ACC112 (cell line): ENCODE results near the gene FCSK.

Experiments
- H2AFZ ChIP-seq: fragments of 200-600 bp; sonication (generic); one replicate; pipeline ENCODE4 v1.6.0; 2017; ENCODE audit warnings: antibody characterized with exemption, low read length; ENCODE audit not compliant: unreplicated experiment
- H3K27ac ChIP-seq: fragments of 200-600 bp; sonication (generic); 2 replicates; pipeline ENCODE4 v1.5.1; 2014; ENCODE audit warnings: low read depth, mild to moderate bottlenecking, antibody characterized with exemption, low read length, moderate library complexity
- H3K27me3 ChIP-seq: fragments of 200-600 bp; sonication (generic); 2 replicates; pipeline ENCODE4 v1.6.1; 2014; ENCODE audit warnings: mild to moderate bottlenecking, antibody characterized with exemption, low read length, moderate library complexity, mixed read lengths; ENCODE audit not compliant: insufficient read depth
- H3K36me3 ChIP-seq: fragments of 200-600 bp; sonication (generic); 2 replicates; pipeline ENCODE4 v1.6.1; 2016; ENCODE audit warnings: mild to moderate bottlenecking, antibody characterized with exemption, low read length, moderate library complexity, mixed read lengths; ENCODE audit not compliant: insufficient read depth
- H3K4me1 ChIP-seq: fragments of 200-600 bp; sonication (generic); one replicate; pipeline ENCODE4 v1.6.1; 2016; ENCODE audit warnings: low read length, mixed read lengths; ENCODE audit not compliant: insufficient read depth, unreplicated experiment, control insufficient read depth
- H3K4me3 ChIP-seq: fragments of 200-600 bp; sonication (generic); 2 replicates; pipeline ENCODE4 v1.5.1; 2014; ENCODE audit warnings: mild to moderate bottlenecking, low read depth, low read length
- H3K79me2 ChIP-seq: fragments of 200-600 bp; sonication (generic); one replicate; pipeline ENCODE4 v1.6.0; 2016; ENCODE audit warnings: low read length; ENCODE audit not compliant: control insufficient read depth, unreplicated experiment, insufficient read depth

FCSK gene

DNA sequence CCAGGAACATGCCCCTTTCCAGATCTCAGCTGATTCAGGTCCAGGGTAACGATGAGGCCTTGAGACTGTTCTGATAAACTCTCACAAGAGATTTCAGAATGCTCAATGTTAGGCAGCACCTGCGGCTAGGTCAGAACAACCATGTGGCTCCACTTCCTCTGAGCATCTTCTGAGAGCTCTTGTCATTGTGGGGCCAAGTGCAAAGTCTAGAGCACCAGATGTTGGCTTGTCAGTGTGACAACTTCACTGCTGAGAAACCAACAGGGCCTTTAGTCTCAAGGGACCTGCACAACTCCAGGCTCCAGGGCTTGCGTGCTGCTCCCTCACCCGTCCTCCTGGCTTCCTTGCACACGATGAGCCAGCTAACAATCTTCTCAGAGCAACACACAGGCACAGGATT lies 29.0 kb downstream of the FCSK start:
- no peak overlapping the region for H3K4me3 ChIP-seq
- no peaks in the 10 kb centered on the region for H3K79me2 ChIP-seq
- peaks cover 17% of the 10 kb centered on the region for H3K4me1 ChIP-seq
- peaks cover 22% of the 10 kb centered on the region; the same call in 1 of the 2 replicates for H3K36me3 ChIP-seq
- H3K27me3 ChIP-seq, result no peaks in the 10 kb centered on the region
- 0 out of 2 replicates have a peak overlapping the region, but pooled peaks have one; percentile 61 for H3K27ac ChIP-seq
- H2AFZ ChIP-seq, result no peak overlapping the region

DNA sequence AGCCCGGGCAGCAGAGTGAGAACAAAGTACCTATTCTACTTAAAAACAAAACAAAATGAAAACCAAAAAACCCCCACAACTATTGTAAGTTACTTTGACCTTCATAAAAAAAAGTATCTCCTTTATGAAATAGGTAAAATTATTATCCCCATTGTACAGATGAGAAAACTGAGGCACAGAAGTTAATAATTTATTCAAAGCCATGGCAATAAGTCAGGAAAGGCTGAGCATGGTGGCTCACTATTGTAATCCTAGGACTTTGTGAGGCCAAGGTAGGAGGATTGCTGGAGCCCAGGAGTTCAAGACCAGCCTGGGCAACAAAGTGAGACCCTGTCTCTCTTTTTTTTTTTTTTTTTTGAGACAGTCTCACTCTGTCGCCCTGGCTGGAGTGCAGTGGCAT lies 30.5 kb downstream of the FCSK start:
- Histone ChIP-seq H3K79me2 (no peaks in the 10 kb centered on the region), H3K36me3 (peaks cover 21% of the 10 kb centered on the region; the same call in 1 of the 2 replicates), H3K4me1 (peaks cover 18% of the 10 kb centered on the region), H2AFZ (no peak overlapping the region), H3K4me3 (no peak overlapping the region), H3K27me3 (no peaks in the 10 kb centered on the region), H3K27ac (no peak overlapping the region)

DNA sequence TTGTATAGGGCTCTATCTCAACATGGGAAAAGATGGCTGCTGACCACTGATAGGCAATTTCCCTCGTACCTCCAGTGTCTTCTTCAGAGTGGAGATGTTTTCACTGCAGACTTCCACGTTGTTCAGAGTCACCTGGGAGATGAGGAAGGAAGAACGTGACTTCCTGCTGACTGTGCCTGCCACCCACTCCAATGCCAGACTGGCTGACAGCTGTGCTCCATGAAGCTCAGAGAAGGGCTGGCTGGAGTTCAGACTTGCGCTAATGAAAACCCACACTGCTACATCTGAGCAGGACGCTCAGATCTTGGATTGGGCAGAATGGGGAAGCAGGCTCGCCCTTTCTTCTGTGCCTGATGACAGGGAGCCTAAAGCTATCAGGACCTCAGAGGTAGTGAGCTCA lies 35.9 kb downstream of the FCSK start:
- Histone ChIP-seq H3K27ac (no peak overlapping the region), H3K79me2 (no peaks in the 10 kb centered on the region), H3K4me3 (no peak overlapping the region), H3K27me3 (no peaks in the 10 kb centered on the region), H3K4me1 (peaks cover 11% of the 10 kb centered on the region), H2AFZ (no peak overlapping the region), H3K36me3 (peaks cover 5% of the 10 kb centered on the region; the same call in 1 of the 2 replicates)

DNA sequence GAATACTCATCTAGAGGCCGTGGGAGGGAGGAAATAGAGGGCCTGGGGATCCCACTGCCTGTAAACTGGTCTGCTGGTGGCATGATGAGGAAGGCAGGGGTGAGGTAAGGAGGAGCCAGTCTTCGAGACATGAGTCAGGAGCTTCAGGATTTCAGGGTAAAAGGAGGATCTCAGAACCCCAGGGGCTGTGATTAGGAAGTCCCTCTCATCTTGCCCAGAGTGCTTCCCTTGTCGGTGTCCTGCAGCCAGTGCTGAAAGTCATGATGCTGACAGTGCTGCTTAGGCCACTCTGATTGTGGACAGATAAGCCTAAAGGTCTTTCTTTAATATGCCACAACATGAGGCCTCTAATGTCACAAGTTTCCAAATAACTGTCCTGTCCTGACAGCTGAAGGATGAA lies 39.4 kb downstream of the FCSK start:
- H3K79me2 ChIP-seq, result no peaks in the 10 kb centered on the region
- no peak overlapping the region for H3K4me3 ChIP-seq
- H3K27me3 ChIP-seq, result no peaks in the 10 kb centered on the region
- no peak overlapping the region for H2AFZ ChIP-seq
- peaks cover 18% of the 10 kb centered on the region for H3K36me3 ChIP-seq
- peaks cover 10% of the 10 kb centered on the region for H3K4me1 ChIP-seq
- H3K27ac ChIP-seq, result no peak overlapping the region

DNA sequence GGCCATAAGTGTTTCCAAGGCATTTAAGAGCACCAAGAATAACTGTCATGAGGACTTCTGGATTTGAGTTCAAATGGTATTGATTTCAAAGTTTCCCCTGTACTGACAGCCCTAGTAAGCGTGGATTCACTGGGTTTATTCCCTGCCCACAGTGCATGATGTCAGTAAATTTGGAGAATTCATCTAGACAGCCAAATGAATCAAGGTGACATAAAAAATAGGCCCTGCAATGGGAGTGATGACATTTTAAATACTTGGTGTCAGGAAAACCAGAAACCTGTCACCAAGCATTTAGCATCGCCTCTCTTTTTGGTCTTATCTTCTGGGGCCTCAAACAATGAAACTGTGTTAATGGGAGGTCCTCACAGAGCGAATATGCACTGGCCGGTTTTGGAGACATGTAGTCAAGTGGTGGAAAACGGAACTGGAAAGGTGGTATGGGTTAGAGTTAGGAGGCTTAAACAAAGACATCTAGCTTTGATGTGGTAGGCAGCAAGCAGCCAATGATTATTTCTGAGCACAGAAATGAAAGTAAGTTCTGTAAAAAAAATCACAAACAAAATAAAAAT lies 39.9 kb downstream of the FCSK start:
- Histone ChIP-seq H3K4me1 (peaks cover 7% of the 10 kb centered on the region), H2AFZ (no peak overlapping the region), H3K36me3 (peaks cover 18% of the 10 kb centered on the region), H3K27me3 (no peaks in the 10 kb centered on the region), H3K4me3 (no peak overlapping the region), H3K79me2 (no peaks in the 10 kb centered on the region), H3K27ac (no peak overlapping the region)

DNA sequence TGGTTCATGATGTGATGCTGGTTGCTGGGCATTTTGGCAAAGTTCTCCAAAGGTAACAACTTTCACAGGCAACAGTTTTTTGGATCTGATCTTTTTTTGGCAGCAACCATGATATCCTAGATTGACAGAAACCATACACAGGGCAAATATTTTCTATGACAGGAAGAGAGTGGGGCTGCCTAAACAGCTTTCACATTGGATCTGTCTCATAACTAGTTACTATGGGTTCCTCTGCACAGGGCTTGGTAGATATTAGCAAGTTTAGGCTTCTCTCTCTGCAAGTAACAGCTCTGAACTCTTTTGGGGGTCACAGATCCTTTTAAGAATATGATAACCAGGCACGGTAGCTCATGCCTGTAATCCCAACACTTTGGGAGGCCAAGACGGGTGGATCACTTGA lies 40.4 kb downstream of the FCSK start:
- no peaks in the 10 kb centered on the region for H3K27me3 ChIP-seq
- H2AFZ ChIP-seq, result no peak overlapping the region
- no peaks in the 10 kb centered on the region for H3K79me2 ChIP-seq
- no peak overlapping the region for H3K4me3 ChIP-seq
- H3K36me3 ChIP-seq, result peaks cover 18% of the 10 kb centered on the region
- H3K27ac ChIP-seq, result no peak overlapping the region
- peaks cover 7% of the 10 kb centered on the region for H3K4me1 ChIP-seq

DNA sequence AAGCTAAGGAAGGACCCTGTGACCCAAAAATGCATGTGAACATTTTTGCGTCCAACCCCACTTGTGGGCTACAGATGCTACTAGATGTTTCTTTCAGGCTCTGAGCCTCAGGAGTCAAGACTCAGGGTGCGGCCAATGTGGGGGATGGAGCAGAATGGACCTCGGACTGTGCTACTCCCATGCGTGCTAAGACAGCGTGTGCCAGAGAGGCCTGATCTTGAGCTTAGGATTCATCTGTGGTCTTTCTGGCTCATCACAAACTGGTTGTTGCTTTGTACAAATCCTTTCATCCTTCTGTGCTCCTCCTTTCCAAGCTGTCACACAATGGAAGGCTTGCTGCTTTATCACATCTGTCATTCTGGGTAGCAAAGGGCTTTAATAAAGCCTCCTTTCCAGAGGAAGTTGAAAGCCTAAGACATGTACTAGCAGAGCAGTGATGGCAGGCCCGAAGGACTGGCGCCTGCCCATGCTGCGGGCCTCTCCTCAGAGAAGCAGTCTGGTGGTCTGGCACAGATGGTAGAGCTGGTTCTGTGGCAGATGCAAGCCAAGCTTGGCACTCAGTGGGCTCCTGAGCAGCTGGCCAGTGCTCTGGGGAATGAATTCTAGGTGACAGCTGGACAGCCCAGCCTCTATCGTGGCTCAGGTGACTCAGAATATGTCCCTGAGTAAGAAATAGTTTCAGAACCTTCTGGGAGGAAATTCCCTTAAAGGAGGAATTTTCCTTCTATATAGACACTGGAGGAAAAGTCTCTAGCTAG lies 41.2 kb downstream of the FCSK start:
- H3K27ac ChIP-seq, result no peak overlapping the region
- H2AFZ ChIP-seq, result no peak overlapping the region
- H3K36me3 ChIP-seq, result peaks cover 14% of the 10 kb centered on the region

DNA sequence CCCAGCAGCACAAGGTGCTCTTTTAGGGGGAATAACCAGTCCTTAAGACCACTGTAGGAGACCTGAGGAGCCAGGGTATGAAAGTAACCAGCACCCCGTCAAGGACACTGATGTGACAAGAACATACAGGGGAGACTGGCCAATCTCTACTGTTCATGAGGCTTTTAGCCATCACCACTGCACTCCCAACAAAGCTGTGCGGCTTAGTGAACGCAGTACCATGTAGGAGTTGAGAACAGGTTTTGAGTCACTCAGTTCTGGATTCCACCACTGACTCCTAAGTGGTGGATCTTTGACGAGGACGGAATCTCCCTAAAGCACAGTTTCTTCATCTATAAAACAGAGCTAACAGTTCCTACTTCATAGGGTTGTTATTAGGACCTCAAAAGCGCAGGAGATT lies 42.1 kb downstream of the FCSK start:
- no peaks in the 10 kb centered on the region for H3K27me3 ChIP-seq
- no peaks in the 10 kb centered on the region for H3K79me2 ChIP-seq
- peaks cover 7% of the 10 kb centered on the region for H3K4me1 ChIP-seq
- peaks cover 17% of the 10 kb centered on the region for H3K36me3 ChIP-seq
- H3K4me3 ChIP-seq, result no peak overlapping the region
- H2AFZ ChIP-seq, result no peak overlapping the region
- no peak overlapping the region for H3K27ac ChIP-seq

More for the DNA sequence above, 41.2 kb downstream of the FCSK start:
- Histone ChIP-seq H3K4me3 (no peak overlapping the region), H3K27me3 (no peaks in the 10 kb centered on the region), H3K4me1 (peaks cover 7% of the 10 kb centered on the region), H3K79me2 (no peaks in the 10 kb centered on the region)

DNA sequence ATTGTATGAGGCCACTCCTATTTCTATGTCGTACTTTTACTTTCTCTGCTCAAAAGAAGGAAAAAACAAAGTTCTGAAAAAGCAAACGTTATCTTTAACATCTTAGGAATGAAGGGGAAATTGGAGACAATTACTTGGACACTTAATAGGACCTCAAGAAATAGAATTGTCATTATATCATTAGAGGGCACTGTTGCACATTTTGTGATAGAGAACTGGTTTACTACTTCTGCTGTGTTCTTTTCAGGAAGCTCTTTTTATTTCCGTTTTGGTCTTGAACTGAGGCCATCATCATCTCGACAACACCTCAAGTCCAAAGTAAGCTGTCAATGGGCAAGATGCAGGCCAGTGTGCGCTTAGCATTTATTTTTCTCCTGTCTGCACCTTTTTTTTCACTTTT lies 54.4 kb downstream of the FCSK start:
- no peaks in the 10 kb centered on the region for H3K79me2 ChIP-seq
- no peaks in the 10 kb centered on the region for H3K27me3 ChIP-seq
- H3K4me1 ChIP-seq, result peaks cover 13% of the 10 kb centered on the region
- H3K36me3 ChIP-seq, result peaks cover 18% of the 10 kb centered on the region
- no peak overlapping the region for H2AFZ ChIP-seq
- H3K4me3 ChIP-seq, result no peak overlapping the region
- no peak overlapping the region for H3K27ac ChIP-seq

DNA sequence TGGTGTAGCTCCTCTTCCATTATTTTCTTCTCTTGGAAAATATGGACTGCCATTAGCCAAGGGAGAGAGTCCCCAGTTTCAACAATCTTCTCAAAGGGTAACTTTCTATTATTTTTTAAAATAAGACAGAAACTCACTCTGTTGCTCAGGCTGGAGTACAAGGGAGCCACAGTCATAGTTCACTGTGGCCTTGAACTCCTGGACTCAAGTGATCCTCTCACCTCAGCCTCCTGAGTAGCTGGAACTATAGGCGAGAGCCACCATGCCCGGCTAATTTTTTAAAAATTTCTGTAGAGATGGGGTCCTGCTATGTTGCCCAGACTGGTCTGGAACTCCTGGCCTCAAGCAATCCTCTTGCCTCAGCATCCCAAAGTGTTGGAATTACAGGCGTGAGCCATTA lies 55.8 kb downstream of the FCSK start:
- H3K4me1 ChIP-seq, result peaks cover 13% of the 10 kb centered on the region
- H2AFZ ChIP-seq, result no peak overlapping the region
- H3K79me2 ChIP-seq, result no peaks in the 10 kb centered on the region
- H3K36me3 ChIP-seq, result peaks cover 25% of the 10 kb centered on the region
- H3K4me3 ChIP-seq, result no peak overlapping the region
- no peak overlapping the region for H3K27ac ChIP-seq
- no peaks in the 10 kb centered on the region for H3K27me3 ChIP-seq

DNA sequence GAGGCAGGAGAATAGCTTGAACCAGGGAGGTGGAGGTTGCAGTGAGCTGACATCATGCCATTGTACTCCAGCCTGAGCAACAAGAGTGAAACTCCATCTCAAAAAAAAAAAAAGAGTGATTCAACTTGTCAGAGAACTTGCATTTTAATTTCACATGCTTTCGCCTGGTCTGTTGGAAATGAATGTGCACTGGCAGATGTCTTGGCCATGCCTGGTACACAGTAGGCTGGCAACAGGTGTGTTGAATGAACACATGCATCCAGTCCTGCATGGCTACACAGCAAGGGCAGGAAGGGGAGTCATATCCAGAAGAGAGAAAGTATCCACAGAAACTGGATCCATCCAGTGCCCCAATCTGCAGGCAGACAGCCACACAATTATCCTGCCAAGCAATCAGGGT lies 57.4 kb downstream of the FCSK start:
- Histone ChIP-seq H3K27ac (no peak overlapping the region), H3K36me3 (peaks cover 25% of the 10 kb centered on the region), H3K27me3 (no peaks in the 10 kb centered on the region), H3K4me1 (peaks cover 13% of the 10 kb centered on the region), H3K4me3 (no peak overlapping the region), H2AFZ (no peak overlapping the region), H3K79me2 (no peaks in the 10 kb centered on the region)
